ENCODE data around the gene BCL2L11. TPM values are rescaled to one million over a fixed set of nuclear protein-coding genes. Genes with fewer than 3 reads are reported as not detected.
A peak's percentile ranks its signal among the peaks of the same experiment; 100 is the strongest.

Gene BCL2L11
- total and polyA plus RNA-seq, 9 of the 15 experiments (the other 6 are each of a cell fraction or from before 2014, with no cell fraction given), result 2.2 to 18.8 (median 5.0) TPM

- TF ChIP-seq ZNF324 (CRISPR knock-in tag; IDR thresholded peaks at IDR 0.05), result no peak
- TF ChIP-seq RBM34 (IDR thresholded peaks at IDR 0.05; ENCODE audit: borderline replicate concordance, insufficient read depth, low read length), result no peak
- no peak for TF ChIP-seq ZNF23 (CRISPR knock-in tag; IDR thresholded peaks at IDR 0.05)
- 0 out of 2 replicates have a peak, but pooled peaks have one; percentile 46 for TF ChIP-seq RAD51 (IDR thresholded peaks at IDR 0.05; ENCODE audit: borderline replicate concordance, low read depth)
Observed at GRCh38 chr2:111091811-111092211, 28.9 kb upstream of the BCL2L11 start (continued).

- FAIRE-seq (no peak), ATAC-seq (no peak), DNase-seq (ENCODE audit: extremely low read depth in 1 of 4, low spot score in 3 of 4) (no peak)
- Histone ChIP-seq H4K20me1 (replicated peaks; ENCODE audit: control insufficient read depth, insufficient read depth, low read length) (no peaks in the 10 kb centered on the region), H3K4me1 (replicated peaks in 1 of 2; ENCODE audit: control insufficient read depth in 2 of 2, insufficient read depth in 2 of 2, low read length in 2 of 2) (no peaks in the 10 kb centered on the region), H3K27ac (ENCODE audit: extremely low read depth, low read depth, low read length) (no peak overlapping the region), H3K9ac (ENCODE audit: insufficient read depth in 1 of 2, low read depth in 2 of 2, low read length in 2 of 2) (no peak overlapping the region), H3K79me2 (ENCODE audit: control insufficient read depth, insufficient read depth, low read length) (no peaks in the 10 kb centered on the region), H3K9me3 (replicated peaks; ENCODE audit: control insufficient read depth, insufficient read depth, low read depth, low read length) (no peaks in the 10 kb centered on the region), H3K9me1 (ENCODE audit: control insufficient read depth, insufficient read depth, low read length) (no peaks in the 10 kb centered on the region), H3K36me3 (ENCODE audit: control insufficient read depth, insufficient read depth, low read length) (no peaks in the 10 kb centered on the region), H3K4me3 (no peak overlapping the region), H2AFZ (ENCODE audit: low read depth, low read length) (no peak overlapping the region), H3K27me3 (ENCODE audit: control insufficient read depth in 2 of 2, insufficient read depth in 2 of 2, low read length in 2 of 2) (peaks cover 17 to 20% of the 10 kb centered on the region in 2 experiments), H3K4me2 (ENCODE audit: insufficient read depth, low read length) (no peak overlapping the region)
- intact Hi-C loops (cut with micrococcal nuclease), result no loop called here
- ChIA-PET CTCF (ENCODE audit: low intra/inter-chr PET ratio) (no interaction called here), POLR2A (interaction anchor here (0.6 kb wide), 1 partner anchor 55 kb away, joined by 3 read pairs; no protein-coding TSS in a partner anchor)
- no TSS peak for BruUV-seq (replicated peaks)
- WGBS (ENCODE audit: insufficient coverage, low coverage, missing lambda C conversion rate), result 0% methylated on average over 2 of the region's 2 CpGs
- in situ Hi-C loops (cut with MboI), result no loop called here
- TF ChIP-seq ILK (tag; IDR thresholded peaks at IDR 0.05; ENCODE audit: borderline replicate concordance, low read depth) (no peak), NFYB (IDR thresholded peaks at IDR 0.05; ENCODE audit: extremely low read depth, insufficient read length) (no peak), ZSCAN29 (IDR thresholded peaks at IDR 0.05) (no peak), FOXK1 (CRISPR knock-in tag; IDR thresholded peaks at IDR 0.05; ENCODE audit: borderline replicate concordance) (no peak), MNT (conservative IDR thresholded peaks at IDR 0.05) (no peak), ZBTB34 (CRISPR knock-in tag; IDR thresholded peaks at IDR 0.05) (no peak), BHLHE40 (IDR thresholded peaks at IDR 0.05; ENCODE audit: low read length) (no peak), ADNP (tag; IDR thresholded peaks at IDR 0.05) (no peak), SUPT5H (IDR thresholded peaks at IDR 0.05) (no peak), POLR2AphosphoS2 (IDR thresholded peaks at IDR 0.05; ENCODE audit: low read length) (no peak), ZNF609 (CRISPR knock-in tag; IDR thresholded peaks at IDR 0.05; ENCODE audit: borderline replicate concordance) (no peak)
Observed at GRCh38 chr2:111094691-111095090, 26.0 kb upstream of the BCL2L11 start.
